ENCODE results near the gene ADGRL1. TPM values are rescaled to one million over a fixed set of nuclear protein-coding genes. Genes with fewer than 3 reads are reported as not detected.

ADGRL1 gene
- total and polyA plus RNA-seq, 7 donors, result 3.0 to 37.5 (median 12.5) TPM

DNA sequence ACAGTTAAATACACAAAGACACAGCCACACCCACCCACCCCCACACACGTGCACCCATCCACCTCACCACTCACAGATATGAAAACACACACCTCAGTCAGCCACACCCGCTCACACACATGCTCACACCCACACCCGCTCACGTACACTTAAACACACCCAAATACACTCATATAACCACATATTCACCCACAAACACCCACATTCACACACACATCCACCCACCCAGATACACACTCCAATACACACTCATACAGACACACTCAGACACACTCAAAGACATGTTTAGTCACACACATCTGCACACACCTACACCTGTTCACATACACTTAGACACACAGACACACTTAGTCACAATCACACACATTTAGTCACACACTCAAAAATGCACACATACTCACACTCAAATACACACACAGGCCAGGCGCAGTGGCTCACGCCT, 30.6 kb downstream of the ADGRL1 start:
- Histone ChIP-seq H3K27me3 (no peaks in the 10 kb centered on the region), H3K9me3 (no peaks in the 10 kb centered on the region), H3K4me3 (no peak overlapping the region), H3K27ac (no peak overlapping the region), H3K36me3 (peaks cover 17 to 71% (median 25%) of the 10 kb centered on the region in 4 donors), H3K4me1 (peaks cover 0 to 10% (median 5%) of the 10 kb centered on the region in 4 donors)
- intact Hi-C loops (cut with DNase I), result no loop called here
- 60 to 78% methylated on average over 6 of the region's 6 CpGs for WGBS, 2 donors
- no peak for DNase-seq
- TF ChIP-seq POLR2AphosphoS5 (IDR thresholded peaks at IDR 0.05), result no peak
- no peak for TF ChIP-seq EP300 (IDR thresholded peaks at IDR 0.05)
- no peak for TF ChIP-seq POLR2A (IDR thresholded peaks at IDR 0.05)

DNA sequence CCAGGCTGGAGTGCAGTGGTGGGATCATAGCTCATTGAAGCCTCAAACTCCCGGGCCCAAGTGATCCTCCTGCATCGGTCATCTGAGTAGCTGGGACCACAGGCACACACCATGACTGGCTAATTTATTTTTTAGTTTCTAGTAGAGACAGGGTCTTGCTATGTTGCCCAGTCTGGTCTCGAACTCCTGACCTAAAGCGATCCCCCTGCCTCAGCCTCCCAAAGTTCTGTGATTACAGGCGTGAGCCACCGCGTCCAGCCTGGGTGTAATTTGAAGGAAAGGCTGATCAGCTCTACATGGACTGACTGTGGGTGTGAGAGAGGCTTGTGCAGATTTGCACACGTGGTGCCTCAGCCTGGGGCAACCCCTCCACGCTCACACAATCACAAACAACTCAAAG, 31.1 kb downstream of the ADGRL1 start:
- Histone ChIP-seq H3K4me3 (no peak overlapping the region), H3K9me3 (no peaks in the 10 kb centered on the region), H3K27me3 (no peaks in the 10 kb centered on the region), H3K27ac (no peak overlapping the region), H3K4me1 (peaks cover 0 to 5% (median 2%) of the 10 kb centered on the region in 4 donors), H3K36me3 (peaks cover 22 to 76% (median 29%) of the 10 kb centered on the region in 4 donors)
- no peak for DNase-seq
- intact Hi-C loops (cut with DNase I), result no loop called here
- 92 to 94% methylated on average over 9 of the region's 9 CpGs for WGBS, 2 donors
- TF ChIP-seq POLR2A (IDR thresholded peaks at IDR 0.05) (no peak), EP300 (IDR thresholded peaks at IDR 0.05) (no peak), POLR2AphosphoS5 (IDR thresholded peaks at IDR 0.05) (no peak)
- TF ChIP-seq, protein P1, sequence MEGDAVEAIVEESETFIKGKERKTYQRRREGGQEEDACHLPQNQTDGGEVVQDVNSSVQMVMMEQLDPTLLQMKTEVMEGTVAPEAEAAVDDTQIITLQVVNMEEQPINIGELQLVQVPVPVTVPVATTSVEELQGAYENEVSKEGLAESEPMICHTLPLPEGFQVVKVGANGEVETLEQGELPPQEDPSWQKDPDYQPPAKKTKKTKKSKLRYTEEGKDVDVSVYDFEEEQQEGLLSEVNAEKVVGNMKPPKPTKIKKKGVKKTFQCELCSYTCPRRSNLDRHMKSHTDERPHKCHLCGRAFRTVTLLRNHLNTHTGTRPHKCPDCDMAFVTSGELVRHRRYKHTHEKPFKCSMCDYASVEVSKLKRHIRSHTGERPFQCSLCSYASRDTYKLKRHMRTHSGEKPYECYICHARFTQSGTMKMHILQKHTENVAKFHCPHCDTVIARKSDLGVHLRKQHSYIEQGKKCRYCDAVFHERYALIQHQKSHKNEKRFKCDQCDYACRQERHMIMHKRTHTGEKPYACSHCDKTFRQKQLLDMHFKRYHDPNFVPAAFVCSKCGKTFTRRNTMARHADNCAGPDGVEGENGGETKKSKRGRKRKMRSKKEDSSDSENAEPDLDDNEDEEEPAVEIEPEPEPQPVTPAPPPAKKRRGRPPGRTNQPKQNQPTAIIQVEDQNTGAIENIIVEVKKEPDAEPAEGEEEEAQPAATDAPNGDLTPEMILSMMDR (IDR thresholded peaks at IDR 0.05), result no peak

GRCh38 chr19:14168993-14169392, 37.0 kb downstream of the ADGRL1 start:
- TF ChIP-seq POLR2AphosphoS5 (IDR thresholded peaks at IDR 0.05) (no peak), POLR2A (IDR thresholded peaks at IDR 0.05) (no peak), EP300 (IDR thresholded peaks at IDR 0.05) (no peak)
- TF ChIP-seq, protein P1 (IDR thresholded peaks at IDR 0.05), result no peak
- 94 to 95% methylated on average over 12 of the region's 12 CpGs for WGBS, 2 donors
- H3K9me3 ChIP-seq, result no peaks in the 10 kb centered on the region
- H3K4me1 ChIP-seq, result peaks cover 0 to 6% (median 0%) of the 10 kb centered on the region in 4 donors
- no peak overlapping the region for H3K27ac ChIP-seq
- no peak for DNase-seq
- intact Hi-C loops (cut with DNase I), result no loop called here
- no peaks in the 10 kb centered on the region for H3K27me3 ChIP-seq
- H3K36me3 ChIP-seq, result peaks cover 14 to 56% (median 22%) of the 10 kb centered on the region in 4 donors
- H3K4me3 ChIP-seq, result no peak overlapping the region

- DNase-seq, result no peak
- Histone ChIP-seq H3K9me3 (no peaks in the 10 kb centered on the region), H3K27me3 (no peaks in the 10 kb centered on the region), H3K36me3 (peaks cover 14 to 51% (median 22%) of the 10 kb centered on the region in 4 donors), H3K27ac (no peak overlapping the region), H3K4me3 (no peak overlapping the region), H3K4me1 (peaks cover 0 to 6% (median 0%) of the 10 kb centered on the region in 4 donors)
- TF ChIP-seq EP300 (IDR thresholded peaks at IDR 0.05) (no peak), POLR2A (IDR thresholded peaks at IDR 0.05) (no peak), POLR2AphosphoS5 (IDR thresholded peaks at IDR 0.05) (no peak)
- TF ChIP-seq, protein P1 (IDR thresholded peaks at IDR 0.05), result no peak
- WGBS, 2 donors, result 84 to 88% methylated on average over 19 of the region's 19 CpGs
- intact Hi-C loops (cut with DNase I), result no loop called here
Measured at GRCh38 chr19:14168259-14168972, 37.6 kb downstream of the ADGRL1 start.

DNA sequence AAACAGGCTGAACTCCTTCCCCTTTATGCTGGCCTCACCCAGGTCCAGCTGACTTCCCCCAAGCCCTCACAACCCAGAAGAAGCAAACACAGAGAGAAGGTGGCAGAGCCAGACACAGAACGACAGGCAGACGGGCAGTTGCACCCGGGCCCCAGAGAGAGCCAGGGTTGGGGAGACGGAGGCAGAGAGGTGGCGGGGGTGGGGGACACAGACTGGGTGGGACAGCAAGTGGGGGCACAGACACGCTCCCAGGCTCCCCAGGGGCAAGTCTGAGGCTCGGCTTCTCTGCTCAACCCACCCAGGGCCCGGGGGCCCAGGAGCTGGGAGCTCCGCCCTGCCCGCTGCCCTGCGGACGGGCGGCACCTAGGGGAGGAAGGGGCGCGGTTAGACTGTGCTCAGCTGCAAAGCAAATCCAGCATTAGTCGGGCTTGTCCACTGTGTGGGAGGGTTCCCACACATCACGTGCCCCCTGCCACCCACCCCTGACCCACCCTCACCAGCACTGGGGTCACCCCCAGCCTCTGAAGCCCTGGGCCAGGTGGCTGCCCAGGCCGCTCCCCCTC, 38.3 kb downstream of the ADGRL1 start:
- H3K4me1 ChIP-seq, result peaks cover 0 to 6% (median 0%) of the 10 kb centered on the region in 4 donors
- no peak for DNase-seq
- no peak overlapping the region for H3K4me3 ChIP-seq
- H3K36me3 ChIP-seq, result peaks cover 14 to 48% (median 24%) of the 10 kb centered on the region in 4 donors
- peak overlapping the region in 2 of 4 donors; percentile 2 to 14 for H3K27ac ChIP-seq
- intact Hi-C loops (cut with DNase I), result no loop called here
- TF ChIP-seq POLR2AphosphoS5 (IDR thresholded peaks at IDR 0.05) (no peak), EP300 (IDR thresholded peaks at IDR 0.05) (no peak), POLR2A (IDR thresholded peaks at IDR 0.05) (no peak)
- TF ChIP-seq, protein P1 (IDR thresholded peaks at IDR 0.05), result no peak
- no peaks in the 10 kb centered on the region for H3K9me3 ChIP-seq
- 27 to 47% methylated on average over 18 of the region's 18 CpGs for WGBS, 2 donors
- H3K27me3 ChIP-seq, result no peaks in the 10 kb centered on the region
